ENCODE results near the gene SLC15A2.

GRCh38 chr3:121980450-121980796 lies 86.2 kb downstream of the SLC15A2 start:
- TF ChIP-seq CTCF (IDR thresholded peaks at IDR 0.05) (no peak), POLR2A (IDR thresholded peaks at IDR 0.05) (no peak)

All from uterus (tissue), 2 donors.